Naive B cell (primary cell): ENCODE measurements around the gene SUCO. TPM values are rescaled to one million over a fixed set of nuclear protein-coding genes. Genes with fewer than 3 reads are reported as not detected.
A peak's percentile ranks its signal among the peaks of the same experiment; 100 is the strongest.
"Not testable (repeated sequence)": the region's sequence is repeated elsewhere in the genome, so short reads cannot be mapped to it uniquely, and the experiment has no call there.

Source experiments
- ATAC-seq, 2 donors: fragments of 150-1000 bp; cut with Tn5 transposase; 2 replicates each; pipeline ENCODE4 v1.10.0; 2021; ENCODE audit warnings: low read depth in 2 of 2, mild to moderate bottlenecking in 2 of 2, moderate library complexity in 2 of 2
- DNase-seq: peaks from one replicate; pipeline ENCODE4 v3.0.0; 2022
- H3K27ac Mint-ChIP-seq, 6 donors: one replicate each; pipeline ENCODE4 v1.8.0; 2020 to 2022; ENCODE audit warnings: mild to moderate bottlenecking in 6 of 6, mixed read lengths in 6 of 6, moderate library complexity in 5 of 6, inconsistent platforms in 2 of 6
- H3K27me3 Mint-ChIP-seq, 3 donors: one replicate each; pipeline ENCODE4 v1.8.0; 2021 to 2022; ENCODE audit warnings: mixed read lengths in 3 of 3, mild to moderate bottlenecking in 1 of 3
- H3K36me3 Mint-ChIP-seq, 2 donors: one replicate each; pipeline ENCODE4 v1.8.0; 2020 to 2022; ENCODE audit warnings: mixed read lengths in 2 of 2, inconsistent platforms in 1 of 2, mild to moderate bottlenecking in 1 of 2
- H3K4me1 Mint-ChIP-seq, 3 donors: one replicate each; pipeline ENCODE4 v1.8.0; 2020 to 2022; ENCODE audit warnings: mixed read lengths in 3 of 3, inconsistent platforms in 1 of 3, mild to moderate bottlenecking in 1 of 3, moderate library complexity in 1 of 3
- H3K4me3 Mint-ChIP-seq, 8 donors: one replicate each; pipeline ENCODE4 v1.8.0; 2020 to 2022; ENCODE audit warnings: mild to moderate bottlenecking in 8 of 8, mixed read lengths in 8 of 8, moderate library complexity in 8 of 8, inconsistent platforms in 2 of 8
- H3K9me3 Mint-ChIP-seq, 7 donors: one replicate each; pipeline ENCODE4 v1.8.0; 2020 to 2022; ENCODE audit warnings: mixed read lengths in 7 of 7, mild to moderate bottlenecking in 5 of 7, inconsistent platforms in 2 of 7, moderate library complexity in 1 of 7
- polyA plus RNA-seq, 6 donors: library from polyadenylated mRNA; unstranded; fragments of 300-500 nt; fragmentation: Illumina TruSeq; gene quantifications; one replicate each; pipeline ENCODE4 v1.2.3, GENCODE V29; 2021; ENCODE audit warnings: low read depth in 6 of 6

The SUCO gene
- polyA plus RNA-seq, 6 donors from 2014 or later = 18.6 to 22.0 (median 20.6) TPM

- no peaks in the 10 kb centered on the region for H3K27me3 Mint-ChIP-seq
- no peak for DNase-seq
- H3K4me3 Mint-ChIP-seq = no peak overlapping the region
- H3K36me3 Mint-ChIP-seq = peaks cover 7 to 25% of the 10 kb centered on the region in 2 donors
- peaks cover 0 to 8% (median 0%) of the 10 kb centered on the region in 3 donors for H3K4me1 Mint-ChIP-seq
- peak overlapping the region in 1 of 6 donors; percentile 24 for H3K27ac Mint-ChIP-seq
- ATAC-seq = no peak
- H3K9me3 Mint-ChIP-seq = no peaks in the 10 kb centered on the region
Measured at GRCh38 chr1:172608098-172608601, 75.2 kb downstream of the SUCO start.

GRCh38 chr1:172609528-172609927 is 76.6 kb downstream of the SUCO start:
- DNase-seq = no peak
- Mint-ChIP-seq H3K4me3 (no peak overlapping the region), H3K9me3 (no peaks in the 10 kb centered on the region), H3K36me3 (peaks cover 7 to 25% of the 10 kb centered on the region in 2 donors), H3K4me1 (peaks cover 0 to 8% (median 0%) of the 10 kb centered on the region in 3 donors), H3K27ac (no peak overlapping the region), H3K27me3 (no peaks in the 10 kb centered on the region)
- no peak for ATAC-seq

DNA sequence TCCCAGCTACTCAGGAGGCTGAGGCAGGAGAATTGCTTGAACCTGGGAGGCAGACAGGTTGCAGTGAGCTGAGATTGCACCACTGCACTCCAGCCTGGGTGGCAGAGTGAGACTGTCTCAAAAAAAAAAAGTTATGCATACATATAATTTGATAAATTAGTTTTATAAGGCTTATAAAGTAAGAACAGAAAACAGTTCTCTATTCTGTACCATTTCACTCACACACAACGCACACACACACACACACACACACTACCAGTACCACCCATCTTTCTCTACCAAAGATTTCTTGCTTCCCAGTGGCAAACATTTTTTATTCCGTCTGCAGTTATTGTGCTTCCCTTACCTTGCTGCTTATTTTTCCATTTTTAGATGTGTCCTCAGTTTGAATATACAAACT is 79.5 kb downstream of the SUCO start:
- ATAC-seq (no peak), DNase-seq (no peak)
- H3K9me3 Mint-ChIP-seq = peaks cover 0 to 25% (median 9%) of the 10 kb centered on the region in 7 donors
- peak overlapping the region in 2 of 6 donors; percentile 5 to 55 for H3K27ac Mint-ChIP-seq
- no peak overlapping the region for H3K4me3 Mint-ChIP-seq
- no peaks in the 10 kb centered on the region for H3K27me3 Mint-ChIP-seq
- H3K4me1 Mint-ChIP-seq = no peaks in the 10 kb centered on the region
- H3K36me3 Mint-ChIP-seq = peaks cover 16 to 30% of the 10 kb centered on the region in 2 donors

GRCh38 chr1:172613294-172613693 is 80.3 kb downstream of the SUCO start:
- Mint-ChIP-seq H3K36me3 (peaks cover 16 to 30% of the 10 kb centered on the region in 2 donors), H3K9me3 (peaks cover 0 to 32% (median 15%) of the 10 kb centered on the region in 7 donors), H3K4me1 (no peaks in the 10 kb centered on the region), H3K27me3 (no peaks in the 10 kb centered on the region), H3K4me3 (no peak overlapping the region), H3K27ac (no peak overlapping the region)
- no peak for ATAC-seq
- DNase-seq = no peak

GRCh38 chr1:172616195-172616594 is 83.2 kb downstream of the SUCO start:
- ATAC-seq (no peak), DNase-seq (no peak)
- no peak overlapping the region for H3K27ac Mint-ChIP-seq
- no peaks in the 10 kb centered on the region for H3K4me1 Mint-ChIP-seq
- no peaks in the 10 kb centered on the region for H3K27me3 Mint-ChIP-seq
- H3K4me3 Mint-ChIP-seq = no peak overlapping the region
- peaks cover 20 to 22% of the 10 kb centered on the region in 2 donors for H3K36me3 Mint-ChIP-seq
- peaks cover 4 to 58% (median 35%) of the 10 kb centered on the region in 7 donors for H3K9me3 Mint-ChIP-seq

- Mint-ChIP-seq H3K27ac (no peak overlapping the region), H3K4me3 (no peak overlapping the region), H3K36me3 (peaks cover 16 to 27% of the 10 kb centered on the region in 2 donors), H3K27me3 (no peaks in the 10 kb centered on the region), H3K9me3 (peaks cover 7 to 62% (median 39%) of the 10 kb centered on the region in 7 donors), H3K4me1 (no peaks in the 10 kb centered on the region)
- ATAC-seq = no peak
- no peak for DNase-seq
Measured at GRCh38 chr1:172616636-172617035, 83.7 kb downstream of the SUCO start.

DNA sequence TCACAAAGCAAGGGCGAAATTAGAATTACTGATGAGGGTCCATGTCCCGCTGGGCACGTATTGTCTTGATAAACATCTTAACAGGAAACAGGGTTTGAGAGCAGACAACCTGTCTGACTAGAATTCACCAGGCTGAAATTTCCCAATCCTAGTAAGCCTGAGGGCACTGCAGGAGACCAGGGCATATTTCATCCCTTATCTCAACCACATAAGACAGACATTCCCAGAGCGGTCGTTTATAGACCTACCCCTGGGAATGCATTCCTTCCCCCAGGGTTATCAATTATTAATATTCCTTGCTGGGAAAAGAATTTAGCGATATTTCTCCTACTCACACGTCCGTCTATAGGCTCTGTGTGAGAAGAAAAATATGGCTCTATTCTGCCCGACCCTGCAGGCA is 87.7 kb downstream of the SUCO start:
- DNase-seq, H3K27ac Mint-ChIP-seq, H3K27me3 Mint-ChIP-seq, H3K4me3 Mint-ChIP-seq, ATAC-seq, H3K4me1 Mint-ChIP-seq: not testable (repeated sequence)
- peaks cover 15 to 40% of the 10 kb centered on the region in 2 donors for H3K36me3 Mint-ChIP-seq
- peaks cover 15 to 58% (median 39%) of the 10 kb centered on the region in 7 donors for H3K9me3 Mint-ChIP-seq

DNA sequence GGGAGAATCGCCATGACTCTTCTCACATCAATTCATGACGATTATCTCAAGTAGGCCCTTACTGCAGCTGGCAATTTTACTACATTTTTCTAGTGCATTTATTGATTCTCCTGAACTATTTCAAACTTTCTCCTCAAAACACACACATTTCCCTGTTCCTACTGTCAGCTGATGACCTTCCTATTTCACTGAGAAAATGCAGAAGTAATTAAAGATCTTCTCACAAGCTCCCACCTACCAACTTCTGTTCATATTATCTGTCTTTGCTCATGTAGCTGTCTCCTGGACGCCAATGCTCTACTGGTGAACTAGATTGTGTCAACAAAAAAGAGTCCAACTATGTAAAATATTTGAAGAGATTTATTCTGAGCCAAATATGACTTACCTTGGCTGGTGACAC is 89.6 kb downstream of the SUCO start:
- DNase-seq (no peak), ATAC-seq (no peak)
- Mint-ChIP-seq H3K4me1 (no peaks in the 10 kb centered on the region), H3K27me3 (no peaks in the 10 kb centered on the region), H3K27ac (peak overlapping the region in 1 of 6 donors; percentile 53), H3K4me3 (no peak overlapping the region), H3K36me3 (peaks cover 10 to 31% of the 10 kb centered on the region in 2 donors), H3K9me3 (peaks cover 12 to 44% (median 30%) of the 10 kb centered on the region in 7 donors)

DNA sequence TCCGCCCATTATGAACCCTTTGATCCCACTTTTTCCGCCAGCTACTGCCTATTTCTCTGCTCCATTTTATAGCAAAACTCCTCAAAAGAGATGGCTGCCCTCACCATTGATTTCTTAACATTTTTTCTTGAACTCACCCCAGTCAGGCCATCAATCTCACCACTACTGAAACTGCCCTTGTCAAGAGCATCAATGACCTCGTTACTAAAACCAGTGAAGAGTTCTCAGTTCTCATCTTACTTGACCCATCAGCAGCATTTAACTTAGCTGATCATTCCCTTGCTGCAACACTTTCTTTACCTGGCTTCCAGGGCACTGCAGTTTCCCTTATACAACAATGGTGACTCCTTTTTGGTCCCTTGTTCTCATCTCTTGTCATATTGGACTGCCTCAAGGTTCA is 90.8 kb downstream of the SUCO start:
- no peaks in the 10 kb centered on the region for H3K27me3 Mint-ChIP-seq
- H3K4me3 Mint-ChIP-seq = no peak overlapping the region
- ATAC-seq = no peak
- H3K27ac Mint-ChIP-seq = no peak overlapping the region
- peaks cover 10 to 33% (median 21%) of the 10 kb centered on the region in 7 donors for H3K9me3 Mint-ChIP-seq
- peaks cover 10 to 31% of the 10 kb centered on the region in 2 donors for H3K36me3 Mint-ChIP-seq
- no peaks in the 10 kb centered on the region for H3K4me1 Mint-ChIP-seq
- DNase-seq = no peak

DNA sequence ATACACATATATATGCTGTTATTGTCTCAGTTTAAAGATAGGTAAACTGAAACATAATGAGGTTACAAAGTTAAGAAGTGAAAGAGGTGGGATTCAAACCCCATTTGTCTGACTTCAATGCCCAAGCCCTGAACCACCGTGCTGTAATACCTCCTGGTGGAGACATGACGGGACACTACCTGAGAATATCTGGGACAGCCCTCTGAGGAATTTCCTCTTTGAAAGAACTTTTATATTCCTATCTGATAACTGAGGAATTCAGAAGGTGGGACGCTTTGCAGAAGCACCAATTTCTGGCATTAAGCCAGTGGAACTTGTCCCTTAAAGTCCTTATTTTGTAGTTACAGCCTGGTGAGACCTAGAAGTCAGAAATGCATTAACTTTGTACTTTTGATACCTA is 93.9 kb downstream of the SUCO start:
- H3K9me3 Mint-ChIP-seq = peaks cover 0 to 8% (median 3%) of the 10 kb centered on the region in 7 donors
- no peak overlapping the region for H3K4me3 Mint-ChIP-seq
- H3K4me1 Mint-ChIP-seq = no peaks in the 10 kb centered on the region
- peaks cover 0 to 11% of the 10 kb centered on the region in 2 donors for H3K36me3 Mint-ChIP-seq
- ATAC-seq = no peak
- no peak for DNase-seq
- H3K27me3 Mint-ChIP-seq = no peaks in the 10 kb centered on the region
- no peak overlapping the region for H3K27ac Mint-ChIP-seq

GRCh38 chr1:172627702-172628101 is 94.8 kb downstream of the SUCO start:
- DNase-seq (no peak), ATAC-seq (no peak)
- Mint-ChIP-seq H3K27ac (no peak overlapping the region), H3K4me1 (no peaks in the 10 kb centered on the region), H3K9me3 (peaks cover under 1 to 7% (median 3%) of the 10 kb centered on the region in 7 donors), H3K27me3 (no peaks in the 10 kb centered on the region), H3K4me3 (no peak overlapping the region), H3K36me3 (peaks cover 2 to 4% of the 10 kb centered on the region in 2 donors)

GRCh38 chr1:172628401-172628800 is 95.5 kb downstream of the SUCO start:
- Mint-ChIP-seq H3K9me3 (peaks cover 0 to 7% (median 3%) of the 10 kb centered on the region in 7 donors), H3K27ac (no peak overlapping the region), H3K4me1 (no peaks in the 10 kb centered on the region), H3K27me3 (no peaks in the 10 kb centered on the region), H3K4me3 (no peak overlapping the region), H3K36me3 (peaks cover 0 to 4% of the 10 kb centered on the region in 2 donors)
- DNase-seq = no peak
- ATAC-seq = no peak

GRCh38 chr1:172629170-172629569 is 96.2 kb downstream of the SUCO start:
- DNase-seq (no peak), ATAC-seq (no peak)
- Mint-ChIP-seq H3K4me1 (no peaks in the 10 kb centered on the region), H3K36me3 (peaks cover 0 to 4% of the 10 kb centered on the region in 2 donors), H3K9me3 (peaks cover 0 to 7% (median 3%) of the 10 kb centered on the region in 7 donors), H3K4me3 (no peak overlapping the region), H3K27me3 (no peaks in the 10 kb centered on the region), H3K27ac (no peak overlapping the region)

GRCh38 chr1:172629638-172630037 is 96.7 kb downstream of the SUCO start:
- Mint-ChIP-seq H3K9me3 (peaks cover 0 to 7% (median 3%) of the 10 kb centered on the region in 7 donors), H3K27me3 (no peaks in the 10 kb centered on the region), H3K27ac (no peak overlapping the region), H3K36me3 (peaks cover 0 to 4% of the 10 kb centered on the region in 2 donors), H3K4me1 (no peaks in the 10 kb centered on the region), H3K4me3 (no peak overlapping the region)
- no peak for ATAC-seq
- no peak for DNase-seq
